ENCODE results near the gene ENO4. TPM values are rescaled to one million over a fixed set of nuclear protein-coding genes. Genes with fewer than 3 reads are reported as not detected.
A peak's percentile ranks its signal among the peaks of the same experiment; 100 is the strongest.

ENO4 gene
- total and polyA plus RNA-seq, 4 donors = 1.2 to 6.3 (median 4.7) TPM

GRCh38 chr10:116877391-116877790 lies 28.1 kb downstream of the ENO4 start:
- Histone ChIP-seq H3K4me3 (ENCODE audit: low read depth, low read length) (no peak overlapping the region), H3K36me3 (ENCODE audit: control insufficient read depth, insufficient read depth, low read length) (no peaks in the 10 kb centered on the region), H3K27ac (ENCODE audit: low read depth, low read length) (no peak overlapping the region), H3K9me3 (ENCODE audit: control insufficient read depth, insufficient read depth, low read length) (no peaks in the 10 kb centered on the region), H3K27me3 (ENCODE audit: control insufficient read depth, insufficient read depth, low read length) (no peaks in the 10 kb centered on the region), H3K4me1 (ENCODE audit: control insufficient read depth, insufficient read depth, low read length) (no peaks in the 10 kb centered on the region)
- DNase-seq (ENCODE audit: low read depth in 4 of 6, low spot score in 6 of 6) = peak in 1 of 6 donors; percentile 37
- 88% methylated on average over 2 of the region's 3 CpGs for WGBS (ENCODE audit: insufficient coverage)

- Histone ChIP-seq H3K27ac (ENCODE audit: low read depth, low read length) (no peak overlapping the region), H3K36me3 (ENCODE audit: control insufficient read depth, insufficient read depth, low read length) (no peaks in the 10 kb centered on the region), H3K4me3 (ENCODE audit: low read depth, low read length) (no peak overlapping the region), H3K4me1 (ENCODE audit: control insufficient read depth, insufficient read depth, low read length) (no peaks in the 10 kb centered on the region), H3K27me3 (ENCODE audit: control insufficient read depth, insufficient read depth, low read length) (no peaks in the 10 kb centered on the region), H3K9me3 (ENCODE audit: control insufficient read depth, insufficient read depth, low read length) (no peaks in the 10 kb centered on the region)
- 92% methylated on average over 1 of the region's 2 CpGs for WGBS (ENCODE audit: insufficient coverage)
- no peak for DNase-seq (ENCODE audit: low read depth in 4 of 6, low spot score in 6 of 6)
Measured at GRCh38 chr10:116878123-116878522, 28.8 kb downstream of the ENO4 start.

- Histone ChIP-seq H3K27ac (ENCODE audit: low read depth, low read length) (no peak overlapping the region), H3K4me3 (ENCODE audit: low read depth, low read length) (no peak overlapping the region), H3K36me3 (ENCODE audit: control insufficient read depth, insufficient read depth, low read length) (no peaks in the 10 kb centered on the region), H3K9me3 (ENCODE audit: control insufficient read depth, insufficient read depth, low read length) (no peaks in the 10 kb centered on the region), H3K27me3 (ENCODE audit: control insufficient read depth, insufficient read depth, low read length) (no peaks in the 10 kb centered on the region), H3K4me1 (ENCODE audit: control insufficient read depth, insufficient read depth, low read length) (no peaks in the 10 kb centered on the region)
- WGBS (ENCODE audit: insufficient coverage) = 80% methylated on average over 1 of the region's 7 CpGs
- DNase-seq (ENCODE audit: low read depth in 4 of 6, low spot score in 6 of 6) = no peak
Measured at GRCh38 chr10:116879817-116880216, 30.5 kb downstream of the ENO4 start.

GRCh38 chr10:116880716-116881482 lies 31.6 kb downstream of the ENO4 start:
- H3K4me1 ChIP-seq (ENCODE audit: control insufficient read depth, insufficient read depth, low read length) = no peaks in the 10 kb centered on the region
- WGBS (ENCODE audit: insufficient coverage) = 52% methylated on average over 3 of the region's 10 CpGs
- H3K4me3 ChIP-seq (ENCODE audit: low read depth, low read length) = no peak overlapping the region
- no peaks in the 10 kb centered on the region for H3K9me3 ChIP-seq (ENCODE audit: control insufficient read depth, insufficient read depth, low read length)
- no peaks in the 10 kb centered on the region for H3K36me3 ChIP-seq (ENCODE audit: control insufficient read depth, insufficient read depth, low read length)
- H3K27me3 ChIP-seq (ENCODE audit: control insufficient read depth, insufficient read depth, low read length) = no peaks in the 10 kb centered on the region
- no peak for DNase-seq (ENCODE audit: low read depth in 4 of 6, low spot score in 6 of 6)
- H3K27ac ChIP-seq (ENCODE audit: low read depth, low read length) = no peak overlapping the region

- Histone ChIP-seq H3K4me1 (ENCODE audit: control insufficient read depth, insufficient read depth, low read length) (no peaks in the 10 kb centered on the region), H3K27ac (ENCODE audit: low read depth, low read length) (no peak overlapping the region), H3K27me3 (ENCODE audit: control insufficient read depth, insufficient read depth, low read length) (no peaks in the 10 kb centered on the region), H3K9me3 (ENCODE audit: control insufficient read depth, insufficient read depth, low read length) (no peaks in the 10 kb centered on the region), H3K36me3 (ENCODE audit: control insufficient read depth, insufficient read depth, low read length) (peaks cover 5% of the 10 kb centered on the region), H3K4me3 (ENCODE audit: low read depth, low read length) (no peak overlapping the region)
- WGBS (ENCODE audit: insufficient coverage) = no CpG with 5 or more reads among the region's 2 CpGs
- peak in 1 of 6 donors; percentile 51 for DNase-seq (ENCODE audit: low read depth in 4 of 6, low spot score in 6 of 6)
Measured at GRCh38 chr10:116882639-116883038, 33.3 kb downstream of the ENO4 start.

GRCh38 chr10:116886772-116887171 lies 37.5 kb downstream of the ENO4 start:
- Histone ChIP-seq H3K27me3 (ENCODE audit: control insufficient read depth, insufficient read depth, low read length) (no peaks in the 10 kb centered on the region), H3K4me3 (ENCODE audit: low read depth, low read length) (no peak overlapping the region), H3K4me1 (ENCODE audit: control insufficient read depth, insufficient read depth, low read length) (no peaks in the 10 kb centered on the region), H3K9me3 (ENCODE audit: control insufficient read depth, insufficient read depth, low read length) (no peaks in the 10 kb centered on the region), H3K36me3 (ENCODE audit: control insufficient read depth, insufficient read depth, low read length) (peaks cover 5% of the 10 kb centered on the region), H3K27ac (ENCODE audit: low read depth, low read length) (no peak overlapping the region)
- no CpG with 5 or more reads among the region's 4 CpGs for WGBS (ENCODE audit: insufficient coverage)
- DNase-seq (ENCODE audit: low read depth in 4 of 6, low spot score in 6 of 6) = no peak

- peaks cover 5% of the 10 kb centered on the region for H3K36me3 ChIP-seq (ENCODE audit: control insufficient read depth, insufficient read depth, low read length)
- 74% methylated on average over 4 of the region's 7 CpGs for WGBS (ENCODE audit: insufficient coverage)
- H3K9me3 ChIP-seq (ENCODE audit: control insufficient read depth, insufficient read depth, low read length) = no peaks in the 10 kb centered on the region
- no peaks in the 10 kb centered on the region for H3K27me3 ChIP-seq (ENCODE audit: control insufficient read depth, insufficient read depth, low read length)
- no peak for DNase-seq (ENCODE audit: low read depth in 4 of 6, low spot score in 6 of 6)
- H3K4me1 ChIP-seq (ENCODE audit: control insufficient read depth, insufficient read depth, low read length) = no peaks in the 10 kb centered on the region
- H3K4me3 ChIP-seq (ENCODE audit: low read depth, low read length) = no peak overlapping the region
- no peak overlapping the region for H3K27ac ChIP-seq (ENCODE audit: low read depth, low read length)
Measured at GRCh38 chr10:116888380-116889055, 39.2 kb downstream of the ENO4 start.

GRCh38 chr10:116889066-116889465 lies 39.8 kb downstream of the ENO4 start:
- DNase-seq (ENCODE audit: low read depth in 4 of 6, low spot score in 6 of 6) = no peak
- Histone ChIP-seq H3K4me3 (ENCODE audit: low read depth, low read length) (no peak overlapping the region), H3K36me3 (ENCODE audit: control insufficient read depth, insufficient read depth, low read length) (peaks cover 5% of the 10 kb centered on the region), H3K27ac (ENCODE audit: low read depth, low read length) (no peak overlapping the region), H3K27me3 (ENCODE audit: control insufficient read depth, insufficient read depth, low read length) (no peaks in the 10 kb centered on the region), H3K4me1 (ENCODE audit: control insufficient read depth, insufficient read depth, low read length) (no peaks in the 10 kb centered on the region), H3K9me3 (ENCODE audit: control insufficient read depth, insufficient read depth, low read length) (no peaks in the 10 kb centered on the region)
- WGBS (ENCODE audit: insufficient coverage) = no CpG with 5 or more reads among the region's 3 CpGs

GRCh38 chr10:116891208-116891607 lies 41.9 kb downstream of the ENO4 start:
- Histone ChIP-seq H3K27ac (ENCODE audit: low read depth, low read length) (no peak overlapping the region), H3K9me3 (ENCODE audit: control insufficient read depth, insufficient read depth, low read length) (no peaks in the 10 kb centered on the region), H3K4me3 (ENCODE audit: low read depth, low read length) (no peak overlapping the region), H3K4me1 (ENCODE audit: control insufficient read depth, insufficient read depth, low read length) (no peaks in the 10 kb centered on the region), H3K36me3 (ENCODE audit: control insufficient read depth, insufficient read depth, low read length) (peaks cover 5% of the 10 kb centered on the region), H3K27me3 (ENCODE audit: control insufficient read depth, insufficient read depth, low read length) (no peaks in the 10 kb centered on the region)
- peak; percentile 13 to 88 (median 40) for DNase-seq (ENCODE audit: low read depth in 4 of 6, low spot score in 6 of 6)
- WGBS (ENCODE audit: insufficient coverage) = no CpG with 5 or more reads among the region's 7 CpGs

Data from spinal cord (tissue), 10 donors.